ENCODE measurements around the gene ARAF.

DNA sequence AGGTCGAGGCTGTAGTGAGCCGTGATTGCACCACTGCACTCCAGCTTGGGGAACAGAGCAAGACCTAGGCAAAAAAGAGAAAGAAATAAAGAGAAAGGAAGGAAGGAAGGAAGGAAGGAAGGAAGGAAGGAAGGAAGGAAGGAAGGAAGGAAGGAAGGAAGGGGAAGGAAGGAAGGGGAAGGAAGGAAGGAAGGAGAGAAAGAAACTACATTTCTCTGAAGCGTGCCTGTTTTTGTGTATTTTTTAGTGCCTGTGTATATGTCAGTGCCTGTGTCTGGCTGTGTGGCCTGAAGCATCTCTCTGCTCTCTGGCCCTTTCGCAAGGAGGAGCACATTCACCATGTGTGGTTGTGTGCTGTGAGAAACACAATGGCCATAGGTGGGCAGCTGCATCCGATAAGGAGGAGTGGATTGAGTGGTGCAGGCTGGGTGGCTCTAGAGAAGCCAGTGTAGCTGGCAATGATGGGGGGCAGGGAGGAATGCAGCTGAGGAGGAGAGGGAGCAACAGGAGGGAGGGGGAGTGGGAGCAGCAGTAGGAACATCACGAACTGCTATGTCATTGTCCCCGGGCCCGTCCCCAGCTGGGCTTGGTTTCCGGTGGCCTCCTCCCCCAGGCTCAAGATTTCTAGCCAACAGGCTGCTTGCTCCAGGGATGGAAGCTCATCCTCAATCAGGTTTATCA is 47.3 kb downstream of the ARAF start:
- TF ChIP-seq, protein P1, sequence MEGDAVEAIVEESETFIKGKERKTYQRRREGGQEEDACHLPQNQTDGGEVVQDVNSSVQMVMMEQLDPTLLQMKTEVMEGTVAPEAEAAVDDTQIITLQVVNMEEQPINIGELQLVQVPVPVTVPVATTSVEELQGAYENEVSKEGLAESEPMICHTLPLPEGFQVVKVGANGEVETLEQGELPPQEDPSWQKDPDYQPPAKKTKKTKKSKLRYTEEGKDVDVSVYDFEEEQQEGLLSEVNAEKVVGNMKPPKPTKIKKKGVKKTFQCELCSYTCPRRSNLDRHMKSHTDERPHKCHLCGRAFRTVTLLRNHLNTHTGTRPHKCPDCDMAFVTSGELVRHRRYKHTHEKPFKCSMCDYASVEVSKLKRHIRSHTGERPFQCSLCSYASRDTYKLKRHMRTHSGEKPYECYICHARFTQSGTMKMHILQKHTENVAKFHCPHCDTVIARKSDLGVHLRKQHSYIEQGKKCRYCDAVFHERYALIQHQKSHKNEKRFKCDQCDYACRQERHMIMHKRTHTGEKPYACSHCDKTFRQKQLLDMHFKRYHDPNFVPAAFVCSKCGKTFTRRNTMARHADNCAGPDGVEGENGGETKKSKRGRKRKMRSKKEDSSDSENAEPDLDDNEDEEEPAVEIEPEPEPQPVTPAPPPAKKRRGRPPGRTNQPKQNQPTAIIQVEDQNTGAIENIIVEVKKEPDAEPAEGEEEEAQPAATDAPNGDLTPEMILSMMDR (IDR thresholded peaks at IDR 0.05): no peak
- TF ChIP-seq POLR2A (IDR thresholded peaks at IDR 0.05; ENCODE audit: low read length) (no peak), CEBPB (IDR thresholded peaks at IDR 0.05) (no peak), ZFP36 (IDR thresholded peaks at IDR 0.05; ENCODE audit: borderline replicate concordance, partially characterized antibody) (no peak), SMC3 (IDR thresholded peaks at IDR 0.05) (no peak), JUN (IDR thresholded peaks at IDR 0.05) (no peak), PHF8 (IDR thresholded peaks at IDR 0.05; ENCODE audit: borderline replicate concordance, low read depth) (no peak)

Data from A549 (cell line).